Muscle of leg (tissue), 11 donors: ENCODE results near the gene INTS2. TPM values are rescaled to one million over a fixed set of nuclear protein-coding genes. Genes with fewer than 3 reads are reported as not detected.
A peak's percentile ranks its signal among the peaks of the same experiment; 100 is the strongest.

Experiments used
- DNase-seq: peaks from one replicate; pipeline ENCODE4 v3.0.0; 2013
- H3K27ac ChIP-seq: one replicate; pipeline ENCODE4 v1.5.1; 2013; ENCODE audit warnings: mild to moderate bottlenecking, low read length, control low read depth
- H3K27me3 ChIP-seq: one replicate; pipeline ENCODE4 v1.6.1; 2013; ENCODE audit warnings: low read length; ENCODE audit not compliant: control insufficient read depth, insufficient read depth
- H3K36me3 ChIP-seq: one replicate; pipeline ENCODE4 v1.6.1; 2013; ENCODE audit warnings: low read length; ENCODE audit not compliant: control insufficient read depth, insufficient read depth
- H3K4me1 ChIP-seq: one replicate; pipeline ENCODE4 v1.6.1; 2013; ENCODE audit warnings: low read length; ENCODE audit not compliant: control insufficient read depth, insufficient read depth
- H3K4me3 ChIP-seq: one replicate; pipeline ENCODE4 v1.5.1; 2013; ENCODE audit warnings: low read length, control low read depth
- H3K9me3 ChIP-seq: replicated peaks from 2 replicates; pipeline ENCODE4 v1.6.1; 2013; ENCODE audit warnings: low read depth, low read length; ENCODE audit not compliant: control insufficient read depth
- WGBS: methylation state at CpG from one replicate; pipeline ENCODE4 v1.1.5; 2013; ENCODE audit warnings: missing lambda C conversion rate; ENCODE audit not compliant: insufficient coverage; 5-methylcytosine and 5-hydroxymethylcytosine counted together
- polyA plus RNA-seq, 8 donors: library from polyadenylated mRNA; unstranded; fragments of 120-200 nt; gene quantifications; one replicate each; pipeline versions ENCODE4 v1.2.1 to v1.2.3, GENCODE V29; 2013; ENCODE audit warnings: inconsistent platforms in 1 of 8, low replicate concordance in 1 of 8; ENCODE audit not compliant: insufficient read length in 8 of 8, insufficient read depth in 1 of 8
- total RNA-seq: library from RNA; stranded (reverse); fragments of 120-200 nt; gene quantifications from one replicate; pipeline ENCODE4 v1.2.4, GENCODE V29; 2013

INTS2 gene
- total and polyA plus RNA-seq, 9 donors: 6.3 to 12.7 (median 9.2) TPM

GRCh38 chr17:61839300-61839786 lies 88.4 kb downstream of the INTS2 start:
- Histone ChIP-seq H3K9me3 (no peaks in the 10 kb centered on the region), H3K27me3 (no peaks in the 10 kb centered on the region)
- no peak for DNase-seq

GRCh38 chr17:61837175-61838051 lies 90.4 kb downstream of the INTS2 start:
- no peaks in the 10 kb centered on the region for H3K9me3 ChIP-seq
- DNase-seq: peak; percentile 80
- H3K4me3 ChIP-seq: no peak overlapping the region
- peaks cover 4% of the 10 kb centered on the region for H3K36me3 ChIP-seq
- no peaks in the 10 kb centered on the region for H3K4me1 ChIP-seq
- no CpG with 5 or more reads among the region's 4 CpGs for WGBS
- no peaks in the 10 kb centered on the region for H3K27me3 ChIP-seq
- H3K27ac ChIP-seq: no peak overlapping the region

More at GRCh38 chr17:61839300-61839786, 88.4 kb downstream of the INTS2 start:
- Histone ChIP-seq H3K4me3 (no peak overlapping the region), H3K36me3 (peaks cover 4% of the 10 kb centered on the region), H3K4me1 (no peaks in the 10 kb centered on the region), H3K27ac (no peak overlapping the region)
- WGBS: no CpG with 5 or more reads among the region's 1 CpG

GRCh38 chr17:61836266-61837174 lies 91.3 kb downstream of the INTS2 start:
- Histone ChIP-seq H3K4me3 (no peak overlapping the region), H3K27ac (no peak overlapping the region), H3K36me3 (peaks cover 2% of the 10 kb centered on the region), H3K4me1 (no peaks in the 10 kb centered on the region), H3K27me3 (no peaks in the 10 kb centered on the region), H3K9me3 (no peaks in the 10 kb centered on the region)
- WGBS: no CpG with 5 or more reads among the region's 3 CpGs
- no peak for DNase-seq

GRCh38 chr17:61835606-61836005 lies 92.2 kb downstream of the INTS2 start:
- Histone ChIP-seq H3K36me3 (peaks cover 2% of the 10 kb centered on the region), H3K4me3 (no peak overlapping the region), H3K4me1 (no peaks in the 10 kb centered on the region), H3K9me3 (no peaks in the 10 kb centered on the region), H3K27me3 (no peaks in the 10 kb centered on the region), H3K27ac (no peak overlapping the region)
- DNase-seq: no peak
- no CpG with 5 or more reads among the region's 1 CpG for WGBS

- H3K27me3 ChIP-seq: no peaks in the 10 kb centered on the region
- no CpG with 5 or more reads among the region's 2 CpGs for WGBS
- H3K36me3 ChIP-seq: peaks cover 2% of the 10 kb centered on the region
- H3K4me3 ChIP-seq: no peak overlapping the region
- DNase-seq: no peak
- H3K4me1 ChIP-seq: no peaks in the 10 kb centered on the region
- H3K9me3 ChIP-seq: no peaks in the 10 kb centered on the region
- H3K27ac ChIP-seq: no peak overlapping the region
Observed at GRCh38 chr17:61834610-61835009, 93.2 kb downstream of the INTS2 start.

- Histone ChIP-seq H3K4me3 (no peak overlapping the region), H3K4me1 (no peaks in the 10 kb centered on the region), H3K9me3 (no peaks in the 10 kb centered on the region), H3K27me3 (no peaks in the 10 kb centered on the region), H3K36me3 (peaks cover 2% of the 10 kb centered on the region), H3K27ac (no peak overlapping the region)
- WGBS: no CpG with 5 or more reads among the region's 7 CpGs
- no peak for DNase-seq
Observed at GRCh38 chr17:61833536-61834193, 94.1 kb downstream of the INTS2 start.

GRCh38 chr17:61832463-61832862 lies 95.3 kb downstream of the INTS2 start:
- H3K4me1 ChIP-seq: no peaks in the 10 kb centered on the region
- no peaks in the 10 kb centered on the region for H3K27me3 ChIP-seq
- H3K4me3 ChIP-seq: no peak overlapping the region
- no peaks in the 10 kb centered on the region for H3K9me3 ChIP-seq
- H3K27ac ChIP-seq: no peak overlapping the region
- DNase-seq: no peak
- H3K36me3 ChIP-seq: peaks cover 2% of the 10 kb centered on the region
- no CpG with 5 or more reads among the region's 3 CpGs for WGBS

GRCh38 chr17:61831099-61831498 lies 96.7 kb downstream of the INTS2 start:
- WGBS: no CpG with 5 or more reads among the region's 1 CpG
- H3K4me3 ChIP-seq: no peak overlapping the region
- no peaks in the 10 kb centered on the region for H3K9me3 ChIP-seq
- no peak overlapping the region for H3K27ac ChIP-seq
- no peaks in the 10 kb centered on the region for H3K4me1 ChIP-seq
- H3K27me3 ChIP-seq: no peaks in the 10 kb centered on the region
- DNase-seq: no peak
- peaks cover 2% of the 10 kb centered on the region for H3K36me3 ChIP-seq

GRCh38 chr17:61828694-61829093 lies 99.1 kb downstream of the INTS2 start:
- Histone ChIP-seq H3K4me1 (no peaks in the 10 kb centered on the region), H3K36me3 (no peaks in the 10 kb centered on the region), H3K27ac (no peak overlapping the region), H3K27me3 (no peaks in the 10 kb centered on the region), H3K4me3 (no peak overlapping the region), H3K9me3 (no peaks in the 10 kb centered on the region)
- no CpG with 5 or more reads among the region's 1 CpG for WGBS
- no peak for DNase-seq
